Aortic smooth muscle cell (primary cell): ENCODE results near the gene BRPF3. TPM values are rescaled to one million over a fixed set of nuclear protein-coding genes. Genes with fewer than 3 reads are reported as not detected.

Experiments
- total RNA-seq: library from RNA; depleted of rRNA; stranded (reverse); fragments of >200 nt; gene quantifications from 2 replicates; pipeline ENCODE4 v1.2.3, GENCODE V29; 2014

BRPF3 gene
- 7.7 and 10.7 TPM in 2 replicates for total RNA-seq

DNA sequence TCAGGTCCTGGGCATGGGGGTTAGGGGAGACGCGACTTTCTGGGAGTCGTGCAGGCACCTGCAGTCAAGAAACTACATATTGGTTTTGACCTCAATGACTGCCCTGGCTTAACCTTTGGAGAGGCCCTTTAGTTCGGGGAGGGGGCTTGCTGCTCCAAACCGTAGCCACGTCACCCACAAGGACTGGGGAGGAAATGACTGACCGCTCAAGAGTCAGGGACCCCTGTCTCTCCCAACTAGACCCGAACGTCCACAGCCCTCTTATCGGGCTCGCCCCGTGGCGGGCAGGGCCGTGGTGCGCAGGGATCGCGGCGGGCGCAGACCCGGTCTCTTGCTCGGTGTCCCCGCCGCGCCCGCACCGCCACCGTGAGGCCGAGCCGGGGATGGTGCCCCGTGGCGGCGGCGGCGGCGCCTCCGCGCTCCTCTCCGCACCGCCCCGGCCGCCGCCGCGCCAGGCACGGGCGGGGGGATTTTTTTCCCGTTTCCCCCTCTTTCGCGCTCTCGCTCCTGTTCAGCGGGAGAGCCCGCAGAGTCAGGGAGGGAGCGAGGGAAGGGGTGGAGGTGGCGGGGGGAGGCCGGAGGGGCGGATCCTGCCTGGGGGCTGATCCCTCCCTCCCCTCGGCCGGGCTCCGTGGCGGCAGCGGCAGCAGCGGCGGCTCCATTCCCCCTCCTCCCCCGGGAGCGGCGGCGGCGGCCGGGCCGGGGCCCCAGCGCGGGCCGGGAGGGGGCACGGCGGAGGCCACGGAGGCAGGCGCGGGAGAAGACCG lies at the start of gene BRPF3:
TSS of gene BRPF3 (plus strand) at position 632 of the 767 bp plus-strand sequence. CDS start 3,579 bp downstream, outside the sequence.

DNA sequence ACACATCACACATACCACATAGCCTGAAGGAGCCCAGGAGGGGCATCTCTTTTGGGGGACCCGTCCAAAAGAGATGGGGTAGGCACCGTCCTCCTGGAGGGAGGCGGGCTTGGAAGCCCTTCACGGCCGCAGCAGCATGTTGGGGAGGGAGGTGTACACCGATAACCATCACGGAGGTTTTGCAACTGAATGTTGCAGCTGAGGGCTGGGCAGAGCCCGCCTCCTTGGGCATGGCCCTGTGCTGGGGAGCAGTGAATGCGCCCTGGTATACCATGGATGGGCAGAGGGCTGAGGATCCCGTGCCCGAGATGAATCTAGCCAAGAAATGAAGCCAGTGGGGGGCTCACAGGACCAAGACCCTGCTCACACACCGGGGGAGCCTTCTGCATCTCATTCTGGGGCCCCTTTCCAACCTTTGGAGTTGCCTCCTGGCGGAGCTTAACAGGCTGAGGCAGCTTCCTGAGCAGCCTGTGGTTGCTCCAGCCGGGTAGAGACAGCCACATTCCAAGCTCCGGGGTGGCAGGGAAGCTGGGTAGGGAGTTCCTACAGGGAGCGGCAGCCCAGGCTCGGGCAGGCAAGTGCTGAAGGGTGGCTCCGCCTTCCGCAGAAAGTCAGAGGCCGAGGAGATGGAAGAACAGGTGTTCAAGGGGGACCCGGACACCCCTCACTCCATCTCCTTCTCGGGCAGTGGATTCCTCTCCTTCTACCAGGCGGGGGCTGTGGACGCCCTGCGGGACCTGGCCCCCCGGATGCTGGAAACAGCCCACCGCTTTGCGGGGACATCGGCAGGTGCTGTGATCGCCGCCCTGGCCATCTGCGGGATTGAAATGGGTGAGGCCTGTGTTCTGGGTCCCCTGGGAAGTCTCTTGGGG lies 73.5 kb downstream of the BRPF3 start, which contains the start of gene PNPLA1:
TSS of gene PNPLA1 (plus strand) at position 227 of the 872 bp plus-strand sequence. CDS start at position 627, 400 bp downstream.

Other genes starting within 250 kb of the BRPF3 start
- gene SLC26A8, start 172.1 kb upstream of the BRPF3 start, total RNA-seq: 0.26 and 0.31 TPM in 2 replicates
- gene MAPK14, start 168.9 kb upstream of the BRPF3 start, total RNA-seq: 43.9 and 53.9 TPM in 2 replicates
- 2.8 and 3.4 TPM in 2 replicates for gene MAPK13, start 66.2 kb upstream of the BRPF3 start, total RNA-seq
- gene PNPLA1, start 73.3 kb downstream of the BRPF3 start, total RNA-seq: 0.12 TPM in 1 of 2 replicates, not detected in the other
- gene BNIP5, start 140.1 kb downstream of the BRPF3 start, total RNA-seq: not detected in 2 replicates
- under 0.01 and 0.37 TPM in 2 replicates for gene ETV7, start 190.9 kb downstream of the BRPF3 start, total RNA-seq
- gene PXT1, start 246.1 kb downstream of the BRPF3 start, total RNA-seq: under 0.01 TPM in 1 of 2 replicates, not detected in the other
- gene KCTD20, start 246.3 kb downstream of the BRPF3 start, total RNA-seq: 45.8 and 48.3 TPM in 2 replicates